Ishikawa (cell line): ENCODE results near the gene NR5A1.

ENCODE experiments used
- EP300 ChIP-seq: IDR thresholded peaks from 2 replicates; pipeline ENCODE4 v1.6.1; 2012; ENCODE audit warnings: borderline replicate concordance
- MAX ChIP-seq: IDR thresholded peaks from 2 replicates; pipeline ENCODE4 v1.6.1; 2012
- TCF12 ChIP-seq: IDR thresholded peaks from 2 replicates; pipeline ENCODE4 v1.6.1; 2012; ENCODE audit warnings: low read depth

- TF ChIP-seq EP300, result no peak
- TF ChIP-seq MAX, result no peak
- no peak for TF ChIP-seq TCF12
Observed at GRCh38 chr9:124439086-124439485, 68.1 kb downstream of the NR5A1 start.
